Liver (tissue), 9 donors: ENCODE results near the gene WDR19. TPM values are rescaled to one million over a fixed set of nuclear protein-coding genes. Genes with fewer than 3 reads are reported as not detected.

Experiments
- DNase-seq: peaks from one replicate; pipeline ENCODE4 v3.0.0-alpha.2; 2017; ENCODE audit warnings: low spot score
- H3K27ac ChIP-seq, 2 donors: one replicate each; pipeline ENCODE4 v1.7.0; 2013; ENCODE audit warnings: inconsistent platforms in 2 of 2, low read length in 2 of 2, control low read depth in 1 of 2, low read depth in 1 of 2, mild to moderate bottlenecking in 1 of 2
- H3K27me3 ChIP-seq, 4 donors: one replicate each; pipeline versions ENCODE4 v1.6.1 to v1.7.0; 2013; ENCODE audit warnings: low read length in 3 of 4, inconsistent platforms in 1 of 4, mild to moderate bottlenecking in 1 of 4, moderate library complexity in 1 of 4; ENCODE audit not compliant: control insufficient read depth in 4 of 4, insufficient read depth in 4 of 4
- H3K36me3 ChIP-seq, 4 donors: one replicate each; pipeline versions ENCODE4 v1.6.1 to v1.7.0; 2013; ENCODE audit warnings: low read length in 3 of 4, mild to moderate bottlenecking in 3 of 4, low read depth in 1 of 4, moderate library complexity in 1 of 4; ENCODE audit not compliant: control insufficient read depth in 4 of 4, insufficient read depth in 3 of 4
- H3K4me1 ChIP-seq, 4 donors: one replicate each; pipeline versions ENCODE4 v1.6.1 to v1.7.0; 2013; ENCODE audit warnings: low read length in 3 of 4, mild to moderate bottlenecking in 3 of 4, moderate library complexity in 1 of 4; ENCODE audit not compliant: control insufficient read depth in 4 of 4, insufficient read depth in 4 of 4
- H3K4me3 ChIP-seq, 3 donors: one replicate each; pipeline versions ENCODE4 v1.6.1 to v1.7.0; 2013; ENCODE audit warnings: low read length in 3 of 3, control low read depth in 1 of 3, low read depth in 1 of 3, mild to moderate bottlenecking in 1 of 3
- H3K9ac ChIP-seq, 2 donors: one replicate each; pipeline ENCODE4 v1.7.0; 2013; ENCODE audit warnings: low read length in 2 of 2, mild to moderate bottlenecking in 2 of 2, moderate library complexity in 2 of 2, control low read depth in 1 of 2, low read depth in 1 of 2
- H3K9me3 ChIP-seq, 4 donors: one replicate each; pipeline versions ENCODE4 v1.6.1 to v1.7.0; 2013; ENCODE audit warnings: low read length in 3 of 4; ENCODE audit not compliant: control insufficient read depth in 4 of 4
- CTCF ChIP-seq: fragments of 150-350 bp; IDR thresholded peaks from 2 replicates; pipeline ENCODE4 v1.5.1; 2017; ENCODE audit warnings: improper control_type of control experiment, low read depth, low read length; ENCODE audit not compliant: missing input control
- EGR1 ChIP-seq, 2 donors: IDR thresholded peaks; 2 replicates each; pipeline ENCODE4 v1.6.1; 2016 to 2018; ENCODE audit warnings: antibody characterized with exemption in 2 of 2, low read depth in 2 of 2
- FOXA1 ChIP-seq: IDR thresholded peaks from 2 replicates; pipeline ENCODE4 v1.6.1; 2016; ENCODE audit warnings: antibody characterized with exemption
- FOXA2 ChIP-seq: IDR thresholded peaks from 2 replicates; pipeline ENCODE4 v1.6.1; 2016; ENCODE audit warnings: antibody characterized with exemption
- GABPA ChIP-seq, 2 donors: IDR thresholded peaks in 1 of 2; conservative IDR thresholded peaks in 1 of 2; 2 replicates each; pipeline ENCODE4 v1.6.1; 2016; ENCODE audit warnings: antibody characterized with exemption in 2 of 2, mild to moderate bottlenecking in 1 of 2, moderate library complexity in 1 of 2
- HNF4A ChIP-seq, 2 donors: conservative IDR thresholded peaks; 2 replicates each; pipeline ENCODE4 v1.6.1; 2016; ENCODE audit warnings: antibody characterized with exemption in 2 of 2, mild to moderate bottlenecking in 2 of 2
- HNF4G ChIP-seq: IDR thresholded peaks from 2 replicates; pipeline ENCODE4 v1.6.1; 2016; ENCODE audit warnings: antibody characterized with exemption
- JUND ChIP-seq, 2 donors: IDR thresholded peaks; 2 replicates each; pipeline ENCODE4 v1.6.1; 2016; ENCODE audit warnings: antibody characterized with exemption in 2 of 2
- NR2F2 ChIP-seq: IDR thresholded peaks from 2 replicates; pipeline ENCODE4 v1.6.1; 2016; ENCODE audit warnings: antibody characterized with exemption
- RAD21 ChIP-seq, 2 donors: IDR thresholded peaks; 2 replicates each; pipeline ENCODE4 v1.6.1; 2016; ENCODE audit warnings: antibody characterized with exemption in 2 of 2, mild to moderate bottlenecking in 2 of 2
- REST ChIP-seq: IDR thresholded peaks from 2 replicates; pipeline ENCODE4 v1.6.1; 2016; ENCODE audit warnings: antibody characterized with exemption, mild to moderate bottlenecking
- RXRA ChIP-seq, 2 donors: IDR thresholded peaks; 2 replicates each; pipeline ENCODE4 v1.6.1; 2017 to 2018; ENCODE audit warnings: antibody characterized with exemption in 2 of 2, mild to moderate bottlenecking in 1 of 2
- SP1 ChIP-seq: IDR thresholded peaks from 2 replicates; pipeline ENCODE4 v1.6.1; 2018; ENCODE audit warnings: antibody characterized with exemption, mild to moderate bottlenecking
- TAF1 ChIP-seq: conservative IDR thresholded peaks from 2 replicates; pipeline ENCODE4 v1.6.1; 2016; ENCODE audit warnings: antibody characterized with exemption, mild to moderate bottlenecking
- YY1 ChIP-seq: IDR thresholded peaks from 2 replicates; pipeline ENCODE4 v1.6.1; 2016; ENCODE audit warnings: antibody characterized with exemption, mild to moderate bottlenecking
- ZBTB33 ChIP-seq: IDR thresholded peaks from 2 replicates; pipeline ENCODE4 v1.6.1; 2016; ENCODE audit warnings: antibody characterized with exemption
- WGBS: extraction: QIAGEN DNeasy Blood & Tissue Kit; methylation state at CpG from one replicate; pipeline ENCODE4 v1.1.7; 2013; 5-methylcytosine and 5-hydroxymethylcytosine counted together
- polyA plus RNA-seq, 2 donors: library from polyadenylated mRNA; stranded (reverse) in 1 of 2; unstranded in 1 of 2; fragments of 200-250 nt in 1 of 2; fragments of >200 nt in 1 of 2; fragmentation: Nextera tagmentation in 1 of 2; extraction: Ambion mirVana in 1 of 2; gene quantifications; one replicate each; pipeline versions ENCODE4 v1.2.1 to v1.2.3, GENCODE V29; 2013 to 2015
- total RNA-seq, 2 donors: library from RNA; depleted of rRNA; stranded (reverse); fragments of >200 nt; gene quantifications; one replicate each; pipeline ENCODE4 v1.2.3, GENCODE V29; 2014
- TF ChIP-seq, protein P1 (sequence below): IDR thresholded peaks from 2 replicates; pipeline ENCODE4 v1.6.1; 2016; ENCODE audit warnings: antibody characterized with exemption
- TF ChIP-seq, protein P2 (sequence below): IDR thresholded peaks from 2 replicates; pipeline ENCODE4 v1.6.1; 2016; ENCODE audit warnings: antibody characterized with exemption
- donor health status: healthy.
- donor health status: healthy.
- donor health status: healthy.
- donor health status: healthy.
- donor health status: healthy.

WDR19 gene
- total and polyA plus RNA-seq, 4 donors, result 9.5 to 34.3 (median 17.7) TPM

DNA sequence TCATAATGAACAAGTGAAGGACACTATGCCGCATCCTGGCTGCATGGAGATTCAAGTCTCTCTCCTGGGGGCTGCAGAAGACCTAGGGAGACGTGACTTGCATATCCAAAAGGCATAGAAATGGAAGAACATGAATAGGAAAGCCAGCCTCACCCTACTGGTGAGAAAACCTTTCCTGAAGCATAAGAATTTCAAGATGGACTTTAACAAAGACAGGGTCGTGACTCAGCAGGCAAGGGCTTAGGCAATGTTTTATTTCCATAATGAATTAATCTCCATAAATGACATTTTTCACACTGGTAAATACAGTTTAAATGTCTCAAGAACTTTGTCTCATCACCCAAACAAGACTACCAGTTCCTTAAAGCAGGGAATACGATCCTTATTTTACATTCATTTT, 104.9 kb downstream of the WDR19 start:
- 99% methylated on average over 4 of the region's 4 CpGs for WGBS

More for the DNA sequence above, 104.9 kb downstream of the WDR19 start:
- DNase-seq, result no peak
- H3K4me1 ChIP-seq, result no peaks in the 10 kb centered on the region
- H3K27me3 ChIP-seq, result no peaks in the 10 kb centered on the region
- no peak overlapping the region for H3K4me3 ChIP-seq
- H3K27ac ChIP-seq, result no peak overlapping the region
- H3K9ac ChIP-seq, result no peak overlapping the region
- peaks cover 8 to 49% (median 47%) of the 10 kb centered on the region in 4 donors for H3K36me3 ChIP-seq
- H3K9me3 ChIP-seq, result no peaks in the 10 kb centered on the region
- TF ChIP-seq, protein P1, sequence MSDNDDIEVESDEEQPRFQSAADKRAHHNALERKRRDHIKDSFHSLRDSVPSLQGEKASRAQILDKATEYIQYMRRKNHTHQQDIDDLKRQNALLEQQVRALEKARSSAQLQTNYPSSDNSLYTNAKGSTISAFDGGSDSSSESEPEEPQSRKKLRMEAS, result no peak
- TF ChIP-seq ZBTB33 (no peak), RXRA (IDR thresholded peaks at IDR 0.05) (no peak), CTCF (no peak), RAD21 (IDR thresholded peaks at IDR 0.05) (no peak), NR2F2 (no peak), JUND (IDR thresholded peaks at IDR 0.05) (no peak), FOXA1 (no peak), FOXA2 (no peak), YY1 (no peak), GABPA (IDR thresholded peaks at IDR 0.05 in 1 of 2, conservative IDR thresholded peaks at IDR 0.05 in 1 of 2) (no peak), REST (no peak), EGR1 (IDR thresholded peaks at IDR 0.05; ENCODE audit: low read depth in 2 of 2) (no peak), TAF1 (no peak), SP1 (no peak), HNF4A (conservative IDR thresholded peaks at IDR 0.05) (no peak), HNF4G (no peak)
- TF ChIP-seq, protein P2, sequence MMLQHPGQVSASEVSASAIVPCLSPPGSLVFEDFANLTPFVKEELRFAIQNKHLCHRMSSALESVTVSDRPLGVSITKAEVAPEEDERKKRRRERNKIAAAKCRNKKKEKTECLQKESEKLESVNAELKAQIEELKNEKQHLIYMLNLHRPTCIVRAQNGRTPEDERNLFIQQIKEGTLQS, result no peak
